Activated CD4-positive, alpha-beta T cell treated with anti-CD3 and anti-CD28 coated beads, Interleukin-2, amount 10 ng/mL, durations not matched to agents 24 days and 14 days (primary cell): ENCODE measurements around the gene CDC123. TPM values are rescaled to one million over a fixed set of nuclear protein-coding genes. Genes with fewer than 3 reads are reported as not detected.

Experiments
- DNase-seq: peaks from one replicate; pipeline ENCODE4 v3.0.0; 2022
- H3K27ac Mint-ChIP-seq: one replicate; pipeline ENCODE4 v1.8.0; 2022; ENCODE audit warnings: mild to moderate bottlenecking, mixed read lengths
- H3K27me3 Mint-ChIP-seq: one replicate; pipeline ENCODE4 v1.8.0; 2022; ENCODE audit warnings: mixed read lengths
- H3K36me3 Mint-ChIP-seq: one replicate; pipeline ENCODE4 v1.8.0; 2022; ENCODE audit warnings: low read depth, mild to moderate bottlenecking, mixed read lengths
- H3K4me1 Mint-ChIP-seq: one replicate; pipeline ENCODE4 v1.8.0; 2021; ENCODE audit warnings: mixed read lengths
- H3K4me3 Mint-ChIP-seq: one replicate; pipeline ENCODE4 v1.8.0; 2022; ENCODE audit warnings: mild to moderate bottlenecking, moderate library complexity, mixed read lengths
- H3K9me3 Mint-ChIP-seq: one replicate; pipeline ENCODE4 v1.8.0; 2021; ENCODE audit warnings: mixed read lengths
- intact Hi-C: fragments of 100-400 bp; cut with micrococcal nuclease; formaldehyde crosslinking; loops from one replicate; pipeline ENCODE4 v1.15.1; 2023
- total RNA-seq: library from RNA; stranded (reverse); gene quantifications from 2 replicates; pipeline ENCODE4 v1.2.3, GENCODE V29; 2022

Gene CDC123
- total RNA-seq, 1 donor from 2014 or later: 185 TPM

DNA sequence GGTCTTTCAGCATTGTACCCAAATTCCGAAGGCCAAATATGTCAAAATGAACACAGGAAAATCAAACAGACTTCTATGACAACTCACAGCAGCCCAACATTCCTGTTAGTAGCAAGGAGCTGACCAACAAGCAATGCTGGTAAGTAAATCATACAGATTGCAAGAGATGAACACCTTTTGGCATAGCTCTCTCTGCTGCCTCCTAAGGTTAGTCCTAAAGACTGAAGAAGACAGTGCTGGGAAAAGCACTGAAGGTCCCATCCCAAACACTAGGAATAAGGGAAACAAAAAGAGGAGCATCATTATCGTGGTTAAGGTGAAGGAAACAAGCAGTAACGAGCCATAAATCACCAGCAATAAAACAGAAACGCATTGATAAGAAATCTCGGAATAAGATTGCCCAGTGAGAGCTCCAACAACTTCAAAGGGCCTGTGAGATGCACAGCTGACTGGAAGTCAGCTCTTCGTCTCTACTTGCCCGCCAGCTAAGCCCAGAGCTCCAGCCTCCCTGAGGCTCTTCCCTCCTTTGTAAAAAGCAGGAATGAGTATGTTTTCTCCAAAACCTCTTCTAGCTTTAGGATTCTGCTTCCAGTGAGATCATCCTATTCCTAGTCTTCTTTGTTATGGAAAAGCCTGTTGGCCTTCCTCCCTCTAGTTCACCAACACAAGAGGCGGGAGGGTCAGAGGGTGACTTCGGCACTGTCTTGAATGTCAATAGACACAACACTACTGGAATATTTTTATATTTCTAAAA is 15.6 kb upstream of the CDC123 start:
- Mint-ChIP-seq H3K9me3 (no peaks in the 10 kb centered on the region), H3K4me1 (peaks cover 25% of the 10 kb centered on the region), H3K27ac (peak overlapping the region; percentile 72), H3K36me3 (peaks cover 42% of the 10 kb centered on the region), H3K4me3 (no peak overlapping the region), H3K27me3 (no peaks in the 10 kb centered on the region)
- intact Hi-C loops: no loop called here
- DNase-seq: no peak

DNA sequence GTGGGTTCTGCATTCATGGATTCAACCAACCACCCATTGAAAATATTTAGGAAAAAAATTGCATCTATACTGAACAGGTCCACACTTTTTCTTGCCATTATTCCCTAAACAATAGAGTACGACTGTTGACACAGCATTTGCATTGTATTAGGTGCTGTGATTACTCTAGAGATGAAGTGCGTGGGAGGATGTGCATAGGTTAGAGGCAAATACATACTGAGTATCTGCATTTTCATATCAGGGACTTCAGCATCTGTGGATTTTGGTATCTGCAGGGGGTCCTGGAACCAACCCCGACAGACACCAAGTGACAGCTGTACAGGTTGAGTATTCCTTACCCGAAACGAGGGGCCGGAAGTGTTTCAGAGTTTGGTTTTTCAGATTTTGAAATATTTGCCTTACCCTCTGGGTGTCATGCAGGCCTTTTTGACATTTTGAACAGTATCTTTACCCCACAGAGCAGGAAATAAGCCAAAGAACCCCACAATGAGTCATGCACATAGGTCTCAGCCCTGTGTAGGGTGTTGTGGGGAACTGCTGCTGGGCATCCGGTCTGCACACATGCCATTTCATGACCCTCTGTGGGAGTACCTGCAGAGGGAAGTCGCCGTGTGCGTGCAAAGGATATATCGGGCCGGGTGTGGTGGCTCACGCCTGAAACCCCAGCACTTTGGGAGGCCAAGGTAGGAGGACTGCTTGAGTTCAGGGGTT is 14.8 kb upstream of the CDC123 start:
- peak overlapping the region; percentile 39 for H3K4me3 Mint-ChIP-seq
- peaks cover 46% of the 10 kb centered on the region for H3K36me3 Mint-ChIP-seq
- no peaks in the 10 kb centered on the region for H3K27me3 Mint-ChIP-seq
- no peaks in the 10 kb centered on the region for H3K9me3 Mint-ChIP-seq
- peak overlapping the region; percentile 89 for H3K27ac Mint-ChIP-seq
- peak; percentile 90 for DNase-seq
- intact Hi-C loops: loop anchor here (1.0 kb wide), 1 partner anchor 14 kb away; the partner anchor contains the start of gene NUDT5
- H3K4me1 Mint-ChIP-seq: peaks cover 28% of the 10 kb centered on the region

- peaks cover 40% of the 10 kb centered on the region for H3K4me1 Mint-ChIP-seq
- H3K27ac Mint-ChIP-seq: no peak overlapping the region
- no peak overlapping the region for H3K4me3 Mint-ChIP-seq
- intact Hi-C loops: no loop called here
- no peak for DNase-seq
- no peaks in the 10 kb centered on the region for H3K9me3 Mint-ChIP-seq
- H3K36me3 Mint-ChIP-seq: peaks cover 48% of the 10 kb centered on the region
- no peaks in the 10 kb centered on the region for H3K27me3 Mint-ChIP-seq
Observed at GRCh38 chr10:12184165-12184564, 11.8 kb upstream of the CDC123 start.

DNA sequence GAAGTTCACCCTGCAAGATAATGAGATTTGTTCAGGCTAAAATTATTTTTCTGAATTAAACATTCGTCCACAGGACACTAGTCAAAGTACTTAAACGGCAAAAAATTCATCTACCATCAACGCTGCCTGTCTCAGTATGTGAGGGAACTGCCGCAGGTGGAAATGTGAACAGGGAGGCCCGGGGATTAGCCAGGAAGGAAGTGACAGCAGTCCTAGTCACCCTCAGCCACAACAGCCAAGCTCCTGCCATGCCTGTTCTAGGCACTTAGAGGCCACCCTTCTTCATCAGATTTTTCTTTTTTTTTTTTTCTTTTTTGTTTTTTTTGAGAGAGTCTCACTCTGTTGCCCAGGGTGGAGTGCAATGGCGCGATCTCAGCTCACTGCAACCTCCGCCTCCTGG is 9.7 kb upstream of the CDC123 start:
- Mint-ChIP-seq H3K36me3 (peaks cover 49% of the 10 kb centered on the region), H3K9me3 (no peaks in the 10 kb centered on the region), H3K27ac (peak overlapping the region; percentile 75), H3K27me3 (no peaks in the 10 kb centered on the region), H3K4me1 (peaks cover 30% of the 10 kb centered on the region), H3K4me3 (no peak overlapping the region)
- no peak for DNase-seq
- intact Hi-C loops: no loop called here

- DNase-seq: no peak
- peak overlapping the region; percentile 74 for H3K27ac Mint-ChIP-seq
- intact Hi-C loops: no loop called here
- H3K4me3 Mint-ChIP-seq: no peak overlapping the region
- peaks cover 36% of the 10 kb centered on the region for H3K4me1 Mint-ChIP-seq
- no peaks in the 10 kb centered on the region for H3K27me3 Mint-ChIP-seq
- H3K9me3 Mint-ChIP-seq: no peaks in the 10 kb centered on the region
- H3K36me3 Mint-ChIP-seq: peaks cover 54% of the 10 kb centered on the region
Observed at GRCh38 chr10:12187321-12187905, 8.6 kb upstream of the CDC123 start.

- Mint-ChIP-seq H3K4me1 (peaks cover 42% of the 10 kb centered on the region), H3K4me3 (no peak overlapping the region), H3K27me3 (no peaks in the 10 kb centered on the region), H3K36me3 (peaks cover 54% of the 10 kb centered on the region), H3K9me3 (no peaks in the 10 kb centered on the region), H3K27ac (no peak overlapping the region)
- intact Hi-C loops: no loop called here
- no peak for DNase-seq
Observed at GRCh38 chr10:12188656-12189055, 7.3 kb upstream of the CDC123 start.

GRCh38 chr10:12189426-12189825 is 6.6 kb upstream of the CDC123 start:
- peaks cover 56% of the 10 kb centered on the region for H3K36me3 Mint-ChIP-seq
- peaks cover 46% of the 10 kb centered on the region for H3K4me1 Mint-ChIP-seq
- H3K27me3 Mint-ChIP-seq: no peaks in the 10 kb centered on the region
- intact Hi-C loops: no loop called here
- no peak for DNase-seq
- no peak overlapping the region for H3K27ac Mint-ChIP-seq
- no peaks in the 10 kb centered on the region for H3K9me3 Mint-ChIP-seq
- H3K4me3 Mint-ChIP-seq: no peak overlapping the region

GRCh38 chr10:12191715-12192114 is 4.3 kb upstream of the CDC123 start:
- peaks cover 45% of the 10 kb centered on the region for H3K36me3 Mint-ChIP-seq
- H3K9me3 Mint-ChIP-seq: no peaks in the 10 kb centered on the region
- peak overlapping the region; percentile 72 for H3K27ac Mint-ChIP-seq
- no peak for DNase-seq
- H3K4me1 Mint-ChIP-seq: peaks cover 45% of the 10 kb centered on the region
- intact Hi-C loops: no loop called here
- H3K4me3 Mint-ChIP-seq: peak overlapping the region; percentile 10
- H3K27me3 Mint-ChIP-seq: no peaks in the 10 kb centered on the region

- H3K9me3 Mint-ChIP-seq: no peaks in the 10 kb centered on the region
- H3K27ac Mint-ChIP-seq: no peak overlapping the region
- intact Hi-C loops: no loop called here
- peaks cover 36% of the 10 kb centered on the region for H3K4me1 Mint-ChIP-seq
- peaks cover 35% of the 10 kb centered on the region for H3K36me3 Mint-ChIP-seq
- peak overlapping the region; percentile 7 for H3K4me3 Mint-ChIP-seq
- H3K27me3 Mint-ChIP-seq: no peaks in the 10 kb centered on the region
- no peak for DNase-seq
Observed at GRCh38 chr10:12193193-12193592, 2.8 kb upstream of the CDC123 start.

DNA sequence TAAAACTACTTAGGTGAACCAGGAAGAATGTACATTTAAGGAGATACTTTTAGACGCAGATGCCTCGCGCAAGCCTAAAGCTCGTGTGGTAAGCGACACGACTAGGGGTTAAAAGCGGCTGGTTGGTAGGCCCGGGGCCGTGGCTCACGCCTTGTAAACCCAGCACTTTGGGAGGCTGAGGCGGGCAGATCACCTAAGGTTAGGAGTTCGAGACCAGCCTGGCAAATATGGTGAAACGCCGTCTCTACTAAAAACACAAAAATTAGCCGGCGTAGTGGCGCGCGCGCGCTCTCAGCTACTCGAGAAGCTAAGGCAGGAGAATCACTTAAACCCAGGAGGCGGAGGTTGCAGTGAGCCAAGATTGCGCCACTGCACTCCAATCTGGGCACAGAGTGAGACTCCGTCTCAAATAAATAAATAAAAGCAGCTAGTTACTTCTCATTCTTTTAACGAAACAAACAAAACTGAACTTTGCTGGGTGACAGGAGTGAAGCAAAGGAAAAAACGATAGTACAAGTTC is 1.2 kb upstream of the CDC123 start:
- H3K4me1 Mint-ChIP-seq: peaks cover 45% of the 10 kb centered on the region
- H3K27me3 Mint-ChIP-seq: no peaks in the 10 kb centered on the region

GRCh38 chr10:12195281-12195602 is 746 bp upstream of the CDC123 start:
- intact Hi-C loops: loop anchor here (1.0 to 2.0 kb wide), 5 partner anchors 14 to 152 kb away; partner anchors contain the start of genes DHTKD1, SEC61A2 and UPF2
- H3K9me3 Mint-ChIP-seq: no peaks in the 10 kb centered on the region
- peaks cover 44% of the 10 kb centered on the region for H3K4me1 Mint-ChIP-seq
- H3K4me3 Mint-ChIP-seq: peak overlapping the region; percentile 98
- peaks cover 43% of the 10 kb centered on the region for H3K36me3 Mint-ChIP-seq
- no peaks in the 10 kb centered on the region for H3K27me3 Mint-ChIP-seq
- no peak for DNase-seq
- peak overlapping the region; percentile 99 for H3K27ac Mint-ChIP-seq

More for the DNA sequence above, 1.2 kb upstream of the CDC123 start:
- DNase-seq: peak; percentile 81
- peak overlapping the region; percentile 98 for H3K4me3 Mint-ChIP-seq
- peaks cover 45% of the 10 kb centered on the region for H3K36me3 Mint-ChIP-seq
- intact Hi-C loops: loop anchor here (1.0 to 2.0 kb wide), 5 partner anchors 14 to 152 kb away; partner anchors contain the start of genes DHTKD1, SEC61A2 and UPF2
- no peaks in the 10 kb centered on the region for H3K9me3 Mint-ChIP-seq
- H3K27ac Mint-ChIP-seq: peak overlapping the region; percentile 99

GRCh38 chr10:12196531-12197211 is 683 bp downstream of the CDC123 start:
- Mint-ChIP-seq H3K4me1 (peaks cover 41% of the 10 kb centered on the region), H3K36me3 (peaks cover 49% of the 10 kb centered on the region), H3K27ac (peak overlapping the region; percentile 99), H3K27me3 (no peaks in the 10 kb centered on the region), H3K9me3 (no peaks in the 10 kb centered on the region), H3K4me3 (peak overlapping the region; percentile 98)
- DNase-seq: no peak
- intact Hi-C loops: no loop called here

GRCh38 chr10:12198156-12198555 is 2.2 kb downstream of the CDC123 start:
- Mint-ChIP-seq H3K4me1 (peaks cover 38% of the 10 kb centered on the region), H3K4me3 (peak overlapping the region; percentile 66), H3K27ac (peak overlapping the region; percentile 61), H3K27me3 (no peaks in the 10 kb centered on the region), H3K9me3 (no peaks in the 10 kb centered on the region), H3K36me3 (peaks cover 50% of the 10 kb centered on the region)
- intact Hi-C loops: no loop called here
- no peak for DNase-seq
